ENCODE measurements around the gene AK8. TPM values are rescaled to one million over a fixed set of nuclear protein-coding genes. Genes with fewer than 3 reads are reported as not detected.

Gene AK8
- total RNA-seq, 1 experiment from 2014 or later: 0.88 TPM

GRCh38 chr9:132762896-132763295, 115.2 kb downstream of the AK8 start:
- Histone ChIP-seq H3K4me3 (ENCODE audit: low read depth, low read length) (no peak overlapping the region), H3K36me3 (ENCODE audit: control insufficient read depth, insufficient read depth, low read length) (no peaks in the 10 kb centered on the region), H3K27me3 (replicated peaks; ENCODE audit: control insufficient read depth, insufficient read depth, low read length) (no peaks in the 10 kb centered on the region), H3K4me1 (no peaks in the 10 kb centered on the region), H3K9me3 (no peaks in the 10 kb centered on the region)
- H3K4me3 Mint-ChIP-seq (ENCODE audit: unreplicated experiment): no peak overlapping the region
- ChIA-PET POLR2A (no interaction called here), CTCF (no interaction called here)
- no peaks in the 10 kb centered on the region for H3K9me3 Mint-ChIP-seq (ENCODE audit: unreplicated experiment)
- intact Hi-C loops (cut with micrococcal nuclease; ENCODE audit: unreplicated experiment): no loop called here
- peaks cover 4% of the 10 kb centered on the region for H3K27me3 Mint-ChIP-seq (ENCODE audit: insufficient read depth, unreplicated experiment)
- no peaks in the 10 kb centered on the region for H3K4me1 Mint-ChIP-seq (ENCODE audit: low read depth, unreplicated experiment)
- no peak for DNase-seq
- BruUV-seq (replicated peaks): no TSS peak
- no peak for TF ChIP-seq CTCF (IDR thresholded peaks at IDR 0.05; ENCODE audit: insufficient read depth in 1 of 2, low read depth in 1 of 2, low read length in 1 of 2, severe bottlenecking in 1 of 2, unreplicated experiment in 1 of 2)
- H3K36me3 Mint-ChIP-seq (ENCODE audit: insufficient read depth, unreplicated experiment): no peaks in the 10 kb centered on the region
- no peak overlapping the region for H3K27ac Mint-ChIP-seq (ENCODE audit: unreplicated experiment)

- no peaks in the 10 kb centered on the region for H3K4me1 ChIP-seq
- no TSS peak for BruUV-seq (replicated peaks)
- Mint-ChIP-seq H3K27me3 (ENCODE audit: insufficient read depth, unreplicated experiment) (no peaks in the 10 kb centered on the region), H3K36me3 (ENCODE audit: insufficient read depth, unreplicated experiment) (no peaks in the 10 kb centered on the region), H3K4me1 (ENCODE audit: low read depth, unreplicated experiment) (peaks cover 5% of the 10 kb centered on the region), H3K27ac (ENCODE audit: unreplicated experiment) (no peak overlapping the region), H3K9me3 (ENCODE audit: unreplicated experiment) (no peaks in the 10 kb centered on the region), H3K4me3 (ENCODE audit: unreplicated experiment) (no peak overlapping the region)
- H3K27me3 ChIP-seq (replicated peaks; ENCODE audit: control insufficient read depth, insufficient read depth, low read length): no peaks in the 10 kb centered on the region
- POLR2A ChIA-PET: no interaction called here
- no peak for TF ChIP-seq CTCF (IDR thresholded peaks at IDR 0.05; ENCODE audit: insufficient read depth in 1 of 2, low read depth in 1 of 2, low read length in 1 of 2, severe bottlenecking in 1 of 2, unreplicated experiment in 1 of 2)
- H3K36me3 ChIP-seq (ENCODE audit: control insufficient read depth, insufficient read depth, low read length): no peaks in the 10 kb centered on the region
- H3K4me3 ChIP-seq (ENCODE audit: low read depth, low read length): no peak overlapping the region
- CTCF ChIA-PET: interaction anchor here (0.6 kb wide), 1 partner anchor 270 kb away, joined by 16 read pairs; no protein-coding TSS in a partner anchor
- DNase-seq: no peak
- H3K9me3 ChIP-seq: no peaks in the 10 kb centered on the region
- intact Hi-C loops (cut with micrococcal nuclease; ENCODE audit: unreplicated experiment): no loop called here
Measured at GRCh38 chr9:132761602-132762001, 116.5 kb downstream of the AK8 start.

GRCh38 chr9:132760057-132760456, 118.0 kb downstream of the AK8 start:
- intact Hi-C loops (cut with micrococcal nuclease; ENCODE audit: unreplicated experiment): no loop called here
- H3K4me1 ChIP-seq: no peaks in the 10 kb centered on the region
- no peaks in the 10 kb centered on the region for H3K36me3 ChIP-seq (ENCODE audit: control insufficient read depth, insufficient read depth, low read length)
- H3K9me3 Mint-ChIP-seq (ENCODE audit: unreplicated experiment): no peaks in the 10 kb centered on the region
- POLR2A ChIA-PET: no interaction called here
- no peak overlapping the region for H3K4me3 ChIP-seq (ENCODE audit: low read depth, low read length)
- no peaks in the 10 kb centered on the region for H3K9me3 ChIP-seq
- H3K27me3 Mint-ChIP-seq (ENCODE audit: insufficient read depth, unreplicated experiment): no peaks in the 10 kb centered on the region
- H3K27ac Mint-ChIP-seq (ENCODE audit: unreplicated experiment): no peak overlapping the region
- TF ChIP-seq CTCF (IDR thresholded peaks at IDR 0.05; ENCODE audit: insufficient read depth in 1 of 2, low read depth in 1 of 2, low read length in 1 of 2, severe bottlenecking in 1 of 2, unreplicated experiment in 1 of 2): no peak
- CTCF ChIA-PET: no interaction called here
- H3K36me3 Mint-ChIP-seq (ENCODE audit: insufficient read depth, unreplicated experiment): no peaks in the 10 kb centered on the region
- BruUV-seq (replicated peaks): no TSS peak
- no peak overlapping the region for H3K4me3 Mint-ChIP-seq (ENCODE audit: unreplicated experiment)
- no peaks in the 10 kb centered on the region for H3K27me3 ChIP-seq (replicated peaks; ENCODE audit: control insufficient read depth, insufficient read depth, low read length)
- peaks cover 7% of the 10 kb centered on the region for H3K4me1 Mint-ChIP-seq (ENCODE audit: low read depth, unreplicated experiment)
- no peak for DNase-seq

Measured in Caco-2 (cell line).